Head of caudate nucleus (tissue), 42 donors: ENCODE results near the gene CYP39A1.

Experiments
- DNase-seq, 42 donors: peaks; one replicate each; pipeline versions ENCODE4 v3.0.0 to v3.0.0-alpha.2; 2020 to 2021; ENCODE audit warnings: mixed read lengths in 7 of 42
- intact Hi-C: fragments of 100-400 bp; cut with DNase I; formaldehyde crosslinking; loops from one replicate; pipeline ENCODE4 v1.15.0; 2022

The CYP39A1 gene

DNA sequence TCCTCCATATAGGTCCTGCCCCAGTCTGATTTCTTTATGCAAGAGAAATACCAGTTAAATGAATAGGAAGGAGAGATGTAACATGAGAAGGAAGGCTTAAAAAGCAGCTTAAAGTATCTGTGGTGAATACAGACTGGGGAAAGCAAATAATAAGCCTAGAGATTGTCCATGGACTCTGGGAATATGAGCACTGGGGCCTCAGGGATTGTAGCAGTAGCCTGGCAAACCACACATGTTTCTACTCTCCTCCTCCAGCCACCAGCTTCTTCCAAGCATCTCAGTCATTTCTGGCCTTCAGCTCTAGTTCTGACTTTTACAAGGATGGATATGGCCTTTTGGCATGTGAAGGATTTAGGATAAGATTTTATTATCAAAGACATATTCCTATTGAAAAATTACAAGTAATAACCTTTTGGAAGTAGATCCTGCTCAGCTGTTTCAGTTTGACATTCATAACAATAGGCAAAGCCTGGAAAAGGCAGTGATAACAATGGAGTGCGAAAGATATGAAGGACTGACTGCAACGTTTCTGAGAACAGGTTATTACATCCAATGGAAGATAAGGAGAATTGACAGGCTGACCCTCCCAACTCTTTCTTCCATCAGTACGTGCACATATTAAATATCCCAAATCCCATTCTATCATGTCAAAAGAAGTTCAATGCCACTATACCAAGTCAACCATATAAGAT, 41.6 kb downstream of the CYP39A1 start:
- intact Hi-C loops = no loop called here
- no peak for DNase-seq

DNA sequence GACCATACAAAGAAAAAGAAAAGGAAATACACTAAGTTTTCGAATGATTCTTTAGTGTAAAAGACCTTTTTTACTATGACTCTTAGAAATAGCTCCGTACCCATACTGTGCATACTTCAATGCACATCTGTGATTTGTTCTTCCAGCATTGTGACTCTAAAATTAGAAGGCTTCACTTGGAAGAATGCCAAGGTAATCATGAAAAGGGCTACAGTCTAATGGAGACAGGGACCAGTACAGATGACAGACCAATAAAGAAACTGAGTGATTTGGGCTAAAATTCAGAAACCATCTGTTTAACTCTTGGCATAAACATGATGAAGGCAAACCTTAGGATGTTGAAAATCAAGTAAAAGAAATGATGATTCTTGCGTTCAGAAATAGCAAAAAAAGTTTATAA, 46.3 kb downstream of the CYP39A1 start:
- intact Hi-C loops = no loop called here
- peak in 4 of 42 donors; percentile 6 to 63 (median 28) for DNase-seq

DNA sequence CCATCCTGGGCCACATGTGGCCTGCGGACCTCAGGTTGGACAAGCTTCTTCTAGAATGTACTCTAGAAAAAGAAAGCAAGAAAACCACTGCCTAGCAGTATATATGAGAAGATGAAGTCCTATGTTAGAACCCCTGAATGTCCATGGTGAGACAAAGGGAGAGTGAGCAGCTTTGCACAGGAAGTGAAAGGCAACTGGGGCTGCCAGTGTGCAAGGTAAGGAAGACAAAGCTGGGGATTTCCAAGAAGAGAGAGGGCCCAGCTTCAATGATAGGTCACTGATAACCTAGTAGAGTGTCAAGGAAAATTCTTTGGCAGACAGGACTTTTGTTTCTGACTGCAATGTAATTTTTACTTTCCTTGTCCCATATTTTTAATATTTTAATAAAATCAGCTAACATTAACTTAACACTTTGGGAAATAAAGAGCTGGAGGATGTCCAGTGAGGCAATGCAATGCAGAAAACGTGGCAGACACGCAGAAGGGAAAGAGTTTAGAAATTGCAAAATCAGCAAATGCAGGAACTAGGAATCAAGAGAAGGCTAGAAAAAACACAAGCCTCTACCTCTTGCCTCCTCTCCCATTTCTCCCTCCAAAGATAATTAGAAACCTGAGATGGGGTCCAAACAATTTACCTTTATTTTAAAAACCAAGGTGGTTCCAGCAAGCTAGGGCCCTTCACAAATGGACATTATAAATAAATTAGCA, 47.4 kb downstream of the CYP39A1 start:
- DNase-seq = no peak
- intact Hi-C loops = no loop called here

DNA sequence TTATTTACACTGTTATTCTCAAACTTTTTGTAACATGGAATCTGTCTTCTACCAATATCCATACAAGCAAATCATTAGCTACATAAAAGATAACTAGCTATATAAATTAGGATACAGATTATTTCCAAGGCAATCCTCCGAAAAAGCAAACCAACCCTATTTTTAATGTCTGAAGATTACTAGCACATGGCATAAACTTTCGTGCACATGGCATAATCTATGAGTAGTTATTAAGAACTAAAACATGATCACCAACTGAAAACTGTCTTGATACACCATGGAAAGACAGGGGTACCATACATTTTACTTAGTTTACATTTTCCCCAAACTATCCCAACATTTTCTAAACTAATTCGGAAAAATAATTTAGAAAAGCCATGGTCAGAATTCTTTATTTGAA, 54.4 kb downstream of the CYP39A1 start:
- intact Hi-C loops = no loop called here
- no peak for DNase-seq

DNA sequence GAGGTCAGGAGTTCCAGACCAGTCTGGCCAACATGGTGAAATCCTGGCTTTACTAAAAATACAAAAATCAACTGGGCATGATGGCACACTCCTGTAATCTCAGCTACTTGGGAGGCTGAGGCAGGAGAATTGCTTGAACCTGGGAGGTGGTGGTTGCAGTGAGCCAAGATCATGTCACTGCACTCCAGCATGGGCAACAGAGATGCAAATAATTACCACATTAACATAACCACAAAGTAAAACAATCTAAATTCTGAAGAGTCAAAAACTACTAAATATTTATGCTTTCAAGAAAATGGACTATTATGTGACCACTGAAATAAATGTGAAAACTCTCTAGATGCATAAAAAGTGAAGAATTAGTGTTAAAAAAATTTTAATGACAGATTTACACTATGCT, 59.9 kb downstream of the CYP39A1 start:
- DNase-seq = no peak
- intact Hi-C loops = no loop called here

DNA sequence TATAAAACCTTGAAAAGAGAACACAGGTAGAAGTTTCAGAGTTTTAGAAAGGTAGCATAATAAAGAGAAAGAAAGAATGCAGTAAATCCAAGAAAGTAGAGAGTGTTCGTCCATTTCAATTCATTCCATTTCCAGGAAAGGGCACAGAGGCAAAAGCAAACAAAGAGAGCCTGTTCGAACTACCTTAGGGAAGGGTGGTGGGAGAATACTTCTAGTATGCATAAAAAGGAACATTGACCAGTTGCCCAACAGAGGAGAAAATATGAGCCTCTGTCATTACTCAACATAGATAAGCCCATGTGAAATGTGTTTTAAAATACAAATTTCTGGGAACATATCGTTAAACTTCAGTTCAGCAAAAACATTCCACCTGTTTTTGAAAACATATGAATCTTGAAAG, 60.6 kb downstream of the CYP39A1 start:
- intact Hi-C loops = no loop called here
- no peak for DNase-seq

DNA sequence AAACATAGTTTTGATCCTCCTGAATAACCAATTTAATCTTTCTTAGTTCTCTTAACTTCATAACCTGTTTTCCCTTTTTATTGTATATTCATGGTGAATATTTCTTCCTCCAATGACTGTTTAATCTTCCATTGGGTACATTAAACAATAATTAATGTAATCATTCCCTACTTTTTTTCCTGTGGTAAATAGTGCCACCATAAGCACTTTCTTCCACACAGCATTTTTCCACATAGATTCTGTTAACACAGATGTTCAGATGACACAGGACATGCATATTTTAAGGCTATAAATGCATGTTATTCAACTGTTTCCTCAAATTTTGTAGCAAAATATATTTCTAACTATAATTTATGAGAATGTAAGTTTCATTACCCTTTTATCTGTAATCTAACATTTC, 61.9 kb downstream of the CYP39A1 start:
- no peak for DNase-seq
- intact Hi-C loops = no loop called here

DNA sequence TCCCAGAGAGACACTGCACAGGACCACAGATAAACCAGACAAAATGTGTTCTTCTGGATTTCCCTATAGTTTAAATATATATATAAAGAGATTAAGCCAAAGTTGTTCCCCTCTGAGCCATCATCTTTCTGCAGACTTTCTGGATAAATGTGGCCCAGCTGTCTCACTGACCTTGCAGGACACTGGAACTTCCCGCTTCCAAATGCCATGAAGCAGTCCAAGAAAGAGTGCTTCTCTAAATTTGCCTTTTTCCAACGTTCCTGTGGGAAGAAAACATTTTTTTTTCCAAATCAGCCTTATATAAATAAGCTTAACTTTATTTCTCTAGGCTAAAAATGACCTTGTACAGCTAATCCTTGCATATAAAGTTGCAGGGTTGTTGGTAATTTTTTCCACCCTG, 65.7 kb downstream of the CYP39A1 start:
- DNase-seq = no peak
- intact Hi-C loops = no loop called here

DNA sequence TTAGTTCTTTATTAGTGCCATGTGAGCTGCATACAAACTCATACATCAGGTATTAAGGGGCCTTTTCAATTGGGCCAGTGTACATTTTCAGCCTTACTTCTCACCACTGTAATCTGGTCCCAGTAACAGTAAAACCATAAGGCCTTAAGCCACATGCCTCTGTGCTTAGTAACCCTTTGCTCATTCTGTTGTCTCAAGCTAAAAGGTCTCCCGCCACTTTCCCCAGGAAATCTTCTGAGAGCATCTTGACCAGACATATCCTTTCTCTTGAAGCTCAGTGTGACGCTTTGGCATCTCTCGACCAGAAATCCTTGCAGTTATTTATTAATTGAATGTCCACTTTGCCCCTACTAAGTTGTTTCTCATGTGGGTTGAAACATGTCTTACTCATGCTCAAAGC, 68.0 kb downstream of the CYP39A1 start:
- DNase-seq = no peak
- intact Hi-C loops = no loop called here

DNA sequence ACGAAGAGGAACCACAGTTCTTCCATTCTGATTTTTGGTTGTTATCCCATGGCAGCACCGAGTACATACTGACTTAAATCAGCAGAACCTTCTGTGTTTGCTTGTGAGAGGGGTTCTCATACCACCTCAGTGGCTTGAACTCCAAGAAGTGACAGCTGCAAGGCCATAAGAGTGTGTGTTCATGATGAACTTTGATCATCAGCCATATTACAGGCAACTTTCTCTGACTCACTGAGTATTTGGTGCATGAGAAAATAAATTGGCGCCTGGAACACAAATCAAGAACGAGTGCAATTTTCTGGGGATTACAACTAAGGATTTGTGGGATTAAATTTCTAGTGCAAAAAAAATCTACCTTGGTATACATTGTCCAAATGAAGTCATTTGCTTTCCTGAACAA, 68.9 kb downstream of the CYP39A1 start:
- no peak for DNase-seq
- intact Hi-C loops = no loop called here

DNA sequence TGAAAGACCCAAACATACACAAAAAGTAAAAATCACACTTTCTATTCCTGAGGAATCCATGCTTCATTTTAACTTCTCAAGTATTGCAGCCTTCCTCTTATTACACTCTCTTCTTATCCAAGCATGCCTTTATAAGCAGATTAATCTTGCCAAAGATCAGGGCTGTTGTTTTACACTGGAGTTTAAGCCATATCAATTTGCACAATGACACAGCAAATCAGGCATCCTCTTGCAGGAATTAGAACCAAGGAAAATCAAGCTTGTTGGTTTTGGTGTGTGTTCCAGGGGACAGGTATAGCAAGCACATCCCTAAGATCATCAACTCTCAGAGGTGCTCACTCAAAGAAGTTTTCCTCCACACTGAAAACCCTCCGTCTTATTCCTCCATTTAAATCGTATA, 69.5 kb downstream of the CYP39A1 start:
- intact Hi-C loops = no loop called here

DNA sequence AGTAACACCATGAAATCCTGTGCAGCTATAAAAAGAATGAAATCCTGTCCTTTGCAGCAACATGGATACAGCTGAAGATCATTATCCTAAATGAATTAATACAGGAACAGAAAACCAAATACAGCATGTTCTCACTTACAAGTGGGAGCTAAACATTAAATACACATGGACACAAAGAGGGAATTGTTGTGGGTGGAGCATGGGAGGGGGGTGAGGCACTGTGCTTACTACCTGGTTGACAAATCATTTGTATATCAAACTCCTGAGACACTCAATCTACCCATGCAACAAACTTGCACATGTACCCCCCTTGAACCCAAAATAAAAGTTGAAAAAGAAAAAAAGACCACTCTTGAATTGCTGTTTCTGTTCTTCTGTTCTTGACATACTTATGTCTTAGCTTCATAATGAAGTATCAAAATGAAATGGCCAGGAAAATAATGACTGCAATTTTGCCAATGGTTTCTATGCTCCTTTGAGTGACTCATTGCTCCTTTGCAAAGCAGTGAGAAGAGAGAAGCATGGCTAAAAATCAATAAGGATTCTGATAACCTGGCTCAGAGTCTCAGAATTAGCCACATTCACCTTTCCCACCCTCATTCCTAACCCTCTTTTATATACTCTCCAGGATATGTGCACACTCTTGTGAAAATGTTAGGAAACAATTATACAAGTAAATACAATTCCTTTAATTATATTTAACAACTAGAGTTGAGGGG, 71.0 kb downstream of the CYP39A1 start:
- intact Hi-C loops = no loop called here
- DNase-seq = no peak

More for the DNA sequence above, 69.5 kb downstream of the CYP39A1 start:
- no peak for DNase-seq

DNA sequence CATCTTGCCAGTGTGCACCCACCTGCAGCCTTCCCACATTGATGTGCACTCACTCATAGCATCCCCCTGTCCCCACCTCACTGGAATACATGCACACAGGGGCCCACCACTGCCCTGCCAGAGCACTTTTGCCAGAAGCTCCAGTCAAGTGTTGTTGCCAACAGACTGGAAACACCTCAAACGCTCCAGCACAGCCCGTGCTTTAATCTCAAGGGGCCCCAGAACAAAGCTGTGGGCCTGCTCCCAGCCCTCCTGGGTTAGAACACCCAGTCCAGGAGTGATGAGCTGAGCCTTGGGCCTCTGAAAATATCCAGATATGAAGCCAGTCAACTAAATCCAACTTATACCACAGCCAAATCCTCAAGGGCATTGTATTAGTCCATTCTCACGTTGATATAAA, 77.1 kb downstream of the CYP39A1 start:
- no peak for DNase-seq
- intact Hi-C loops = no loop called here

DNA sequence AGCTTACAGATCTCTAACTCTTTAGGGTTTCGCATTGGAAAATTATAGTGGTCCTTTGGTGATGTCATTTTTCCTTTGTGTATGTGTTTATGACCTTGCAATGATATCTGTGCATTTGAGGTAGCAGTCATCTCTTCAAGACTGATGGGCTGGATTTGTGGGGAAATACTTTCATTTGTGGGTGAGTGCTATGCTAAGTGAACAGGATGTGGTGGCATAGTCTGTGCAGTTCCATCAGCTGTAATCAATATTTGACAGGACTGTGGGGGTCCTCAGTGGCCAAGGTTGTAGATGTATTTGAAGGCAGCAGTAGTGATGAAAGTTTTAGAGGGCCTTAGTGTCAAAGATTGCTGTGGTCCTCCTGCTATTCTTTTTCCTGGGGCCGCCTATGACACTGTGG, 79.5 kb downstream of the CYP39A1 start:
- intact Hi-C loops = no loop called here

DNA sequence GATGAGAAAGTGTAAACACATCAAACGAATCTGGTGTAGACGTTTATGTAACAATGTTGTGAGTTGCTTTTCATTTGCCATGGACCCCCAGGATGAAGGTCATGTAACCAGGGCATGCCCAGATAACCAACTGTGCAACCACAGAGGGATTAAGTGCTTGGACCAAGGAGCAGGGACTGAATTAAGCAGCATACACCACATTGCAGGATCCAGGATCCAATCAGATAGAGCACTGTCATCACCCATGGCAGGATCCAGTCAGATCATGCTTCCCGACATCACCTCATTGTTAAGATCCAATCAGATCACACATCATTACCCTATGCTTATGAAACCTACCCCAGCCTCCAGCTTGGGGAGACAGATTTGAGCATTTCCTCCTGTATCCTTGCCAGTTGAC, 87.1 kb downstream of the CYP39A1 start:
- intact Hi-C loops = no loop called here
- no peak for DNase-seq

More for the DNA sequence above, 79.5 kb downstream of the CYP39A1 start:
- no peak for DNase-seq

DNA sequence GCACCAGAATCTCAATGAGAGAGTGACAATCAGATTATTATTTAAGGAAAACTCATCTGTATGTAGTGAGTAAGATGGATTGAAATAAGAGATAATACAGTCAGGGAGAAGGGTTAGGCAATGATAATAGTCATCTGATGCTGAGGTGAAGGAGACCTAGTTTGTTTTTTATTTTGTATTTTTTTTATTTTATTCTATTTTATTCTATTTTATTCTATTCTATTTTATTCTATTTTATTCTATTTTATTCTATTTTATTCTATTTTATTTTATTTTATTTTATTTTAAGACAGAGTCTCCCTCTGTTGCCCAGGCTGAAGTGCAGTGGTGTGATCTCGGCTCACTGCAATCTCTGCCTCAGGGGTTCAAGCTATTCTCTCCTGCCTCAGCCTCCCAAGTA, 88.7 kb downstream of the CYP39A1 start:
- no peak for DNase-seq
- intact Hi-C loops = no loop called here

DNA sequence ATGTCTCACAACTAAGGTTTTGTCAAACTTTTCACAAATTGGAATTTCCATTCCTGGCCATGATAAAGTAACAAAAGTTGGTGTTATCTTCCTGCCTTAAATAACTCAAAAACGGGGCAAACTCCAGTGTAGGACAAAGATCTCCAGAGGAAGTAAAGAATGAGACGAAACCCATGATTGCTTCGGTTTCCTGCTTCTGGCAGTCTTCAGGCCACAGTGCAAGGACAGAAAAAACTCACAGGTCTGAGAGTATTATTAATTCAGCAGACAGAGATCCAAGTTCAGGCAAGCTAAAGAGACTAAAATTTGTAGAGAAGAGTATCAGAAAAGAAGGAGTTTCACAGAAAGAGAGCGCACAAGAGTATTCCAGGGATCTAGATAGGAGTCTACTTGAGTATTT, 96.6 kb downstream of the CYP39A1 start:
- intact Hi-C loops = no loop called here
- DNase-seq = no peak

DNA sequence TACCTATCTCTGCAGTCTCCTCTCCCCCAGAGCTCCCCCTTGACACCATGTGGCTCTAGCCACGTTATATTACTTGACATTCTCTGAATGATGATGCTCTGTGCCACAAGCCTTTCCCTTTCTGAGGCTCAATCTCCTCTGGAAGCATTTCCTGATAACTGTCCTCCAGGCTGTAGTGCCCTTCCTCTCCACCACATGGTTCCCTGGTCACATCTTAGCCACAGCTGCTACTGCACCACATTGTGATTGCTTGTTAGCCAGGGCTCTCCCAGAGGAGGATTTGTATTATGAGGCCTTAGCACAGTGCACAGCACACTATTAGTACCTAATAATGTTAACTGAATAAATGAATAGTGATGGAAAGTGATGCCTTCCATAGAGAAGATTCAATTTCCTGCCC, 97.5 kb downstream of the CYP39A1 start:
- intact Hi-C loops = no loop called here
- DNase-seq = peak in 1 of 42 donors; percentile 3

DNA sequence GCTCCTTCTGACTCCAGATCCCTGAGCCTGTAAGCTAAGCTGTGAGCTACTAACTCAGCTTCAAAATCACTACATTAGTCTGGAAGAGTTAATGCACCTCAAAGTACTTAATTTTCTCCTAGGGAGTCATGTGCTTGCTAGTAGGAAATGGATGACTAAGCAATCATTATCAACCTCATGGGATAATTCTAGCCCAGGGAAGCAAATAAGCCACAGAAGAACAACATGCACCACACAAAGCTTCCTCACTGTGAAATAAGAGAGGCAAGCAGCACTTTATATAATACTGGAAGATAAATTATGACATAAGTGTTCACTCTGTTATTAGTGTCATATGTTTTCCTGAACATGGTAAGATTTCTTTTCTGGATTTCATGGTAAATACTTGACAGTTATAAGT, 103.5 kb downstream of the CYP39A1 start:
- DNase-seq = no peak

DNA sequence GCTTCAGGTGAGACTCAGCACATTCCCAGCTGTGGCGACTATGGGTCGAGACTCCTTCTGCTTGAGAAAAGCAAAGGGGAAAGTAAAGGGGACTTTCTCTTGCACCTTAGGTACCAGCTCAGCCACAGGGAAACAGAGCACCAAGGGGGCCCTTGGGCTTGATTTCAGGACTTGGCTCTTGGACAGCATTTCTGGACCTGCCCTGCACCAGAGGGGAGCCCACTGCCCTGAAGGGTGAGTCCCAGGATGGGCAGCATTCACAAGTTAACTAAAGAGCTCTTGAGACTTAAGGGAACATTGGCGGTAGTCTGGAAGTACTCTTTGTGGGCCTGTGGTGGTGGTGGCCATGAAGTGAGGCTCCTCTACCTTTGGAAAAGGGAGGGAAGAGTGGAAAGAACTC, 111.1 kb downstream of the CYP39A1 start:
- intact Hi-C loops = no loop called here
- DNase-seq = no peak

More for the DNA sequence above, 103.5 kb downstream of the CYP39A1 start:
- intact Hi-C loops = no loop called here
